Measurements from ENCODE around the gene SIK3.

Gene SIK3

DNA sequence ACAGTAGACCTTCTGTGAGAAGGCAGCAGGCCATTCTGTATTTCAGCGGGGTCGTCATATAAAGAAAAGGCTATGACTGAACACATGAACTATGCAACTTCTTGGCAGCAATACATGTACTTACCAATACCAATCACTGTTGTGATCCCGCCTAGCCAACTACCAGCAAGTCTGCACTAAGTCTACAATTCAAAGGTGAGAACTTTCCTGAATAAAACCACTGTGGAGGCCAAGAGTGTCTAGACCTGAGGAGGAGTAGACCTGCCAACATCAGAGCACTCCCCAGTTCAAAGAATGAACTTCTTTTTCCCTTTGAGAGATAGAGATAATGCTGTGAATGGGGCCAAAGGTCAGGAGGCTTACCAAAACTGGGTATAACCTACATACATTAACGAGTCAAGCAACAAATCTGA lies 108.2 kb downstream of the SIK3 start:
- no peak overlapping the region for H3K4me3 ChIP-seq (ENCODE audit: low read depth, low read length)
- TF ChIP-seq, protein P1, sequence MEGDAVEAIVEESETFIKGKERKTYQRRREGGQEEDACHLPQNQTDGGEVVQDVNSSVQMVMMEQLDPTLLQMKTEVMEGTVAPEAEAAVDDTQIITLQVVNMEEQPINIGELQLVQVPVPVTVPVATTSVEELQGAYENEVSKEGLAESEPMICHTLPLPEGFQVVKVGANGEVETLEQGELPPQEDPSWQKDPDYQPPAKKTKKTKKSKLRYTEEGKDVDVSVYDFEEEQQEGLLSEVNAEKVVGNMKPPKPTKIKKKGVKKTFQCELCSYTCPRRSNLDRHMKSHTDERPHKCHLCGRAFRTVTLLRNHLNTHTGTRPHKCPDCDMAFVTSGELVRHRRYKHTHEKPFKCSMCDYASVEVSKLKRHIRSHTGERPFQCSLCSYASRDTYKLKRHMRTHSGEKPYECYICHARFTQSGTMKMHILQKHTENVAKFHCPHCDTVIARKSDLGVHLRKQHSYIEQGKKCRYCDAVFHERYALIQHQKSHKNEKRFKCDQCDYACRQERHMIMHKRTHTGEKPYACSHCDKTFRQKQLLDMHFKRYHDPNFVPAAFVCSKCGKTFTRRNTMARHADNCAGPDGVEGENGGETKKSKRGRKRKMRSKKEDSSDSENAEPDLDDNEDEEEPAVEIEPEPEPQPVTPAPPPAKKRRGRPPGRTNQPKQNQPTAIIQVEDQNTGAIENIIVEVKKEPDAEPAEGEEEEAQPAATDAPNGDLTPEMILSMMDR (IDR thresholded peaks at IDR 0.05; ENCODE audit: low read depth, low read length, missing control alignments): no peak
- DNase-seq (ENCODE audit: low read depth): no peak

DNA sequence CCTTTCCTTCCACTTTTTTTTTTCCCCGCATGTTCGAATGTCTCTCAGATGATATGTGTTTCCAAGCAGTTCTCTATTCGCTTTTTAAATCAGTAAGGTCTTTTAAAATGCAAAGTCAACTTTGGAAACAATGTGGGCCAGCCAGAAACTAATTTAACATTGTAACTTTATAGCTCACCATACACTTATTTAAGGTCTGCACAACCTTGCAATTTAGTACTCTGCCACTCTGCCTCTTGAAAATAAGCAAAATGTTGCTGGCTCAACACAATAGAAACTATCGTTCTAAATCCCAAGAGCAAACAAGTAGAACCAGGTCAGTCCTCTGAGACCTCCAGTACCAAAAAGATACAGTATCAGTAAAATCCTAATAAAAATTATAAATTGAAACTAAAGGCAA lies 109.0 kb downstream of the SIK3 start:
- H3K4me3 ChIP-seq (ENCODE audit: low read depth, low read length): no peak overlapping the region
- DNase-seq (ENCODE audit: low read depth): no peak
- TF ChIP-seq, protein P1 (IDR thresholded peaks at IDR 0.05; ENCODE audit: low read depth, low read length, missing control alignments): no peak

DNA sequence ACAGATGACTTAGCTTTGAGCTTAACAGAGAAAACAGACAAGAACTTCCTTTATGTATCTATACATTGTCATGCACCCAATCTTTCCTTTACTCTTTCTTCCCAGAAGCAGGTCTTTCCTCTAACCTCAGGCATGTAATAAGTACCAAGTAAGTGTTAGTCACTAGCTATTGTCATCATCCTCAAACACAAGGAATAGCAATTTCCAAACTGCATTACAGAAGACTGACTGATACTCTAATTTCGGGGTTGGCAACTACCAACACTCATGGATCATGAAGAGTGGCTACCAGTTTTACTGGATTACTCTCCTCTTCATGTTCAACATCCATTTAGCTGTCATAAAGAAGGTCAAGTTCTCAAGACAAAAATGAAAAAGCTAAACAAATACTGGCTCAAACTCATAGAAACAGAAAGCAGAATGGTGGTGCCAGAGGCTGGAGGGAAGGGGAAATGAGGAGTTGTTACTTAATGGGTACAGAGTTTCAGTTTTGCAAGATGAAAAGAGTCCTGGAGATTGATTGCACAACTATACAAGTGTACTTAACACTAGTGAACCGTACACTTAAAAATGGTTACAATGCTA lies 111.6 kb downstream of the SIK3 start:
- TF ChIP-seq, protein P1 (IDR thresholded peaks at IDR 0.05; ENCODE audit: low read depth, low read length, missing control alignments): no peak
- DNase-seq (ENCODE audit: low read depth): peak; percentile 30
- H3K4me3 ChIP-seq (ENCODE audit: low read depth, low read length): no peak overlapping the region

DNA sequence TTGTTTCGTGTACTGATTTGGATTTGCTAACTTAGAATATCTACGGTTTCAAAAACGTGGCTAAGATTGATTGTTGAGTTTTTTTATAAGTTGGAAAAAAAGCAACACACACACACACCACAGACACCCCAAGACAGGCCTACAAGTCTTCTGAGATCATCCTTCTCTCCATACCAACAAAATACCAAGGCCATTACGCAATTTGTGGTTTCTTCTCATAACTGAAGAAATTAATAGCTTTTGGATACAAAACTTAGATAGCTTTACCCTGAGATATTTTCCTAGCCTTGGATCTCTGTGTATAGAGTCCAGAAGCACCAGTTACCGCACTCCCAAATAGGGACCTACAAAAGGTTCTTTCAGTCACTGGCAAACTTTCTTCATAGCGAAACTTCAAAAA lies 113.6 kb downstream of the SIK3 start:
- no peak for DNase-seq (ENCODE audit: low read depth)
- no peak overlapping the region for H3K4me3 ChIP-seq (ENCODE audit: low read depth, low read length)
- TF ChIP-seq, protein P1 (IDR thresholded peaks at IDR 0.05; ENCODE audit: low read depth, low read length, missing control alignments): no peak

DNA sequence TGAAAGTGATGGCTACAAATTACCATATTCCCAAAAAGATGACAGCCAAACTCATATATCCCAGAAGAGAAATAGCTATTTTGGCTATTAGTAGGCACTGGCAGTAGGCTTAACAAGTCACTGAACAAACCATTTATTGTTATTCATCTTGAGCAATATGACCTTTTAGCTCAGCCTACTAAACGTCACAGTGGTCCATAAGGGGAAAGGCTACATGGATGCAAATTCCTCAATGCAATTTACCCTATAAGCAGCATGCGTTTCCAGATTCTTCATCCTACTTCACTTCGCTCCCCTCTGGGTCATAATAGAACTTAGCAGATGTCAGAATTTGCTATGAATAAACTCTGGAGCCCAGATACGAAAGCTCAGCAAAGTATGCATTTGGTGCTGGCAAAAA lies 114.0 kb downstream of the SIK3 start:
- DNase-seq (ENCODE audit: low read depth): no peak

DNA sequence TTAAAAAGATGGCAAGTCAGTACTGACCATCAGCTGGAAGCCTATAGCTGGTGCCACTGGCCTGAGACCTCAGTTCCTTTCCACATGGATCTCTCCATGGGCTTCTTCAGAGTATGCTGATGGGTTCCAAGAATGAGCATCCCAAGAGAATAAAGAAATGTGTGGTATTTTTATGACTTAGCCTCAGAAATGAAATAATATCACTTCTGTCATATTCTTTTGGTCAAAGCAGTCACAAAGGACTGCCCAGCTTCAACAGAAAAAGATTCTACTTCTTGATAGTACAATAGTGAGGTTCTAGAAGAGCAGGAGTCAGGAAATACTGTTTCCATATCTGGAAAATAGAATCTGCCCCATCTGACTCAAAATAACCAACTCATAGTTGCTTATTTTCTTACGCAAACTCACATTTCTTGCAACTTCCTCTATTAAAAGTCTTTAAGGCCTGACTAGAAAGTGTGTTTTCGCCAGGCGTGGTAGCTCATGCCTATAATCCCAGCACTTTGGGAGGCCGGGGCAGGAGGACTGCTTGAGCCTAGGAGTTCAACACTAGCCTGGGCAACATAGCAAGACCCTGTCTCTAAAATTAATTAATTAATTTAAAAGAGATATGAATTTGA lies 116.9 kb downstream of the SIK3 start:
- TF ChIP-seq, protein P1 (IDR thresholded peaks at IDR 0.05; ENCODE audit: low read depth, low read length, missing control alignments): no peak
- no peak overlapping the region for H3K4me3 ChIP-seq (ENCODE audit: low read depth, low read length)
- no peak for DNase-seq (ENCODE audit: low read depth)

More for the DNA sequence above, 114.0 kb downstream of the SIK3 start:
- no peak overlapping the region for H3K4me3 ChIP-seq (ENCODE audit: low read depth, low read length)
- TF ChIP-seq, protein P1 (IDR thresholded peaks at IDR 0.05; ENCODE audit: low read depth, low read length, missing control alignments): no peak
